ENCODE data around the gene NEK6. TPM values are rescaled to one million over a fixed set of nuclear protein-coding genes. Genes with fewer than 3 reads are reported as not detected.

NEK6 gene
- total and polyA plus RNA-seq, 11 donors: 1.8 to 42.4 (median 6.4) TPM

GRCh38 chr9:124343533-124344290, 86.0 kb downstream of the NEK6 start:
- intact Hi-C loops (cut with DNase I): no loop called here
- H3K4me1 ChIP-seq: peaks cover 0 to 19% (median 1%) of the 10 kb centered on the region in 12 donors
- H3K27me3 ChIP-seq: no peaks in the 10 kb centered on the region
- 85 to 93% (median 87%) methylated on average over 16 to 23 of the region's 23 CpGs for WGBS, 4 donors
- DNase-seq (peak in 2 of 5 donors; percentile 6 to 51), ATAC-seq (no peak)
- peak overlapping the region in 2 of 12 donors; percentile 9 to 35 for H3K27ac ChIP-seq
- H3K4me3 ChIP-seq: no peak overlapping the region
- no peaks in the 10 kb centered on the region for H3K9me3 ChIP-seq
- H3K36me3 ChIP-seq: peaks cover 0 to 78% (median 25%) of the 10 kb centered on the region in 9 donors
- TF ChIP-seq POLR2A (IDR thresholded peaks at IDR 0.05) (no peak), CTCF (IDR thresholded peaks at IDR 0.05) (no peak)

- H3K36me3 ChIP-seq: peaks cover 0 to 86% (median 33%) of the 10 kb centered on the region in 9 donors
- WGBS, 4 donors: 91 to 94% (median 93%) methylated on average over 19 to 29 of the region's 29 CpGs
- peaks cover 0 to 19% (median 1%) of the 10 kb centered on the region in 12 donors for H3K4me1 ChIP-seq
- intact Hi-C loops (cut with DNase I): no loop called here
- H3K9me3 ChIP-seq: no peaks in the 10 kb centered on the region
- H3K4me3 ChIP-seq: no peak overlapping the region
- TF ChIP-seq POLR2A (IDR thresholded peaks at IDR 0.05) (no peak), CTCF (IDR thresholded peaks at IDR 0.05) (no peak)
- no peaks in the 10 kb centered on the region for H3K27me3 ChIP-seq
- no peak overlapping the region for H3K27ac ChIP-seq
- DNase-seq (peak in 2 of 5 donors; percentile 31 to 59), ATAC-seq (no peak)
Observed at GRCh38 chr9:124344291-124345050, 86.7 kb downstream of the NEK6 start.

GRCh38 chr9:124345063-124345462, 87.3 kb downstream of the NEK6 start:
- intact Hi-C loops (cut with DNase I): no loop called here
- Histone ChIP-seq H3K27me3 (no peaks in the 10 kb centered on the region), H3K9me3 (no peaks in the 10 kb centered on the region), H3K27ac (no peak overlapping the region), H3K36me3 (peaks cover 0 to 89% (median 39%) of the 10 kb centered on the region in 9 donors), H3K4me1 (peaks cover 0 to 19% (median 1%) of the 10 kb centered on the region in 12 donors), H3K4me3 (no peak overlapping the region)
- 90 to 92% (median 91%) methylated on average over 14 of the region's 14 CpGs for WGBS, 4 donors
- ATAC-seq (no peak), DNase-seq (peak in 2 of 5 donors; percentile 0 to 32)
- TF ChIP-seq CTCF (IDR thresholded peaks at IDR 0.05) (no peak), POLR2A (IDR thresholded peaks at IDR 0.05) (no peak)

- DNase-seq (peak in 2 of 5 donors; percentile 25 to 53), ATAC-seq (no peak)
- TF ChIP-seq CTCF (IDR thresholded peaks at IDR 0.05) (no peak), POLR2A (IDR thresholded peaks at IDR 0.05) (no peak)
- intact Hi-C loops (cut with DNase I): no loop called here
- H3K27me3 ChIP-seq: no peaks in the 10 kb centered on the region
- peaks cover 0 to 19% (median 1%) of the 10 kb centered on the region in 12 donors for H3K4me1 ChIP-seq
- no peaks in the 10 kb centered on the region for H3K9me3 ChIP-seq
- no peak overlapping the region for H3K27ac ChIP-seq
- WGBS, 4 donors: 86 to 92% (median 89%) methylated on average over 9 of the region's 9 CpGs
- peaks cover 0 to 89% (median 43%) of the 10 kb centered on the region in 9 donors for H3K36me3 ChIP-seq
- H3K4me3 ChIP-seq: no peak overlapping the region
Observed at GRCh38 chr9:124345751-124346281, 88.1 kb downstream of the NEK6 start.
